GM21367 (cell line): ENCODE results near the gene GUCY2D.
"Not testable (repeated sequence)": the region's sequence is repeated elsewhere in the genome, so short reads cannot be mapped to it uniquely, and the experiment has no call there.

Experiments used
- ATAC-seq: cut with Tn5 transposase; IDR thresholded peaks from one replicate; pipeline ENCODE4 v1.9.1; 2021; ENCODE audit not compliant: unreplicated experiment

GUCY2D gene

GRCh38 chr17:8041979-8042378 lies 39.6 kb downstream of the GUCY2D start:
- no peak for ATAC-seq

GRCh38 chr17:8044819-8045810 lies 42.7 kb downstream of the GUCY2D start:
- no peak for ATAC-seq

GRCh38 chr17:8046306-8046928 lies 44.0 kb downstream of the GUCY2D start:
- no peak for ATAC-seq

- ATAC-seq, result no peak
These were observed 44.7 kb downstream of the GUCY2D start for GRCh38 chr17:8046929-8047768.

- ATAC-seq, result no peak
These were observed 45.3 kb downstream of the GUCY2D start for GRCh38 chr17:8047769-8048110.

- ATAC-seq, result no peak
These were observed 45.8 kb downstream of the GUCY2D start for GRCh38 chr17:8048236-8048635.

- no peak for ATAC-seq
These were observed 46.3 kb downstream of the GUCY2D start for GRCh38 chr17:8048736-8049135.

- ATAC-seq, result no peak
These were observed 49.4 kb downstream of the GUCY2D start for GRCh38 chr17:8051831-8052230.

GRCh38 chr17:8052256-8053252 lies 50.1 kb downstream of the GUCY2D start:
- no peak for ATAC-seq

- no peak for ATAC-seq
These were observed 51.2 kb downstream of the GUCY2D start for GRCh38 chr17:8053600-8053999.

GRCh38 chr17:8055851-8056231 lies 53.4 kb downstream of the GUCY2D start:
- no peak for ATAC-seq

GRCh38 chr17:8056232-8056975 lies 54.0 kb downstream of the GUCY2D start:
- no peak for ATAC-seq

- no peak for ATAC-seq
These were observed 54.7 kb downstream of the GUCY2D start for GRCh38 chr17:8056976-8057625.

- ATAC-seq, result no peak
These were observed 55.3 kb downstream of the GUCY2D start for GRCh38 chr17:8057691-8058114.

- no peak for ATAC-seq
These were observed 56.7 kb downstream of the GUCY2D start for GRCh38 chr17:8059131-8059530.

GRCh38 chr17:8060274-8060673 lies 57.9 kb downstream of the GUCY2D start:
- no peak for ATAC-seq

GRCh38 chr17:8061851-8062250 lies 59.4 kb downstream of the GUCY2D start:
- ATAC-seq, result not testable (repeated sequence)

GRCh38 chr17:8062435-8062806 lies 60.0 kb downstream of the GUCY2D start:
- ATAC-seq, result no peak
